Measurements from ENCODE around the gene SLC25A14. TPM values are rescaled to one million over a fixed set of nuclear protein-coding genes. Genes with fewer than 3 reads are reported as not detected.
"Not testable (repeated sequence)": the region's sequence is repeated elsewhere in the genome, so short reads cannot be mapped to it uniquely, and the experiment has no call there.

SLC25A14 gene
- total and polyA plus RNA-seq, 9 donors: 7.2 to 11.1 (median 9.7) TPM

DNA sequence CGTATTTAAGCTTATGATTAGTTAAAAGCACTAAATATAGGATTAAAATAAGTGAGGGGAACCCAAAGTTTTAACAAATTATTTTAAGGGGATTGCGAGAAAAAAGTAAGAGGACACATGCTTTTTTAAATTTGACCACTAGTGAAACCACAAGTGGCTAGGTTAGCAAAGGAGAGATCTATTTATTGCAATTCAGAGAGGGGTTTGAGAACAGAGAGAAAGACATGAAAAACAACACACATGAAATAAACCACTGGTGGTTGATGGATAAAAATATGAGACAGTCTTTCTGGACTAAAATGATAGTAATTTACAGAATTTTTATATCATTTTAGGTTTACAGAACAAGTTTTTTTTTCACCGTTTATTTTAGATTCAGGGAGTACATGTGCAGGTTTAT lies 11.8 kb downstream of the SLC25A14 start:
- no peak overlapping the region for H3K27ac ChIP-seq (ENCODE audit: low read length)
- no peak overlapping the region for H3K4me3 ChIP-seq (ENCODE audit: low read length)
- no peaks in the 10 kb centered on the region for H3K27me3 ChIP-seq (ENCODE audit: control insufficient read depth, insufficient read depth, low read length)
- H3K36me3 ChIP-seq (ENCODE audit: control insufficient read depth, insufficient read depth, low read length): no peaks in the 10 kb centered on the region
- no peaks in the 10 kb centered on the region for H3K4me1 ChIP-seq (ENCODE audit: control insufficient read depth, insufficient read depth, low read length)
- WGBS (ENCODE audit: insufficient coverage): no CpG with 5 or more reads among the region's 3 CpGs
- no peak for DNase-seq
- no peaks in the 10 kb centered on the region for H3K9me3 ChIP-seq (replicated peaks; ENCODE audit: control insufficient read depth, low read depth, low read length)

GRCh38 chrX:130352050-130352449 lies 12.3 kb downstream of the SLC25A14 start:
- DNase-seq; H3K4me3 ChIP-seq (ENCODE audit: low read length): not testable (repeated sequence)
- no CpG with 5 or more reads among the region's 1 CpG for WGBS (ENCODE audit: insufficient coverage)

GRCh38 chrX:130376077-130376476 lies 36.4 kb downstream of the SLC25A14 start:
- no peak overlapping the region for H3K4me3 ChIP-seq (ENCODE audit: low read length)
- H3K36me3 ChIP-seq (ENCODE audit: control insufficient read depth, insufficient read depth, low read length): no peaks in the 10 kb centered on the region
- peaks cover 2% of the 10 kb centered on the region for H3K27me3 ChIP-seq (ENCODE audit: control insufficient read depth, insufficient read depth, low read length)
- H3K4me1 ChIP-seq (ENCODE audit: control insufficient read depth, insufficient read depth, low read length): no peaks in the 10 kb centered on the region
- H3K27ac ChIP-seq (ENCODE audit: low read length): no peak overlapping the region
- H3K9me3 ChIP-seq (replicated peaks; ENCODE audit: control insufficient read depth, low read depth, low read length): no peaks in the 10 kb centered on the region
- DNase-seq: no peak

More at GRCh38 chrX:130352050-130352449, 12.3 kb downstream of the SLC25A14 start:
- not testable (repeated sequence) for H3K9me3 ChIP-seq (replicated peaks; ENCODE audit: control insufficient read depth, low read depth, low read length); H3K27me3 ChIP-seq (ENCODE audit: control insufficient read depth, insufficient read depth, low read length); H3K27ac ChIP-seq (ENCODE audit: low read length); H3K4me1 ChIP-seq (ENCODE audit: control insufficient read depth, insufficient read depth, low read length); H3K36me3 ChIP-seq (ENCODE audit: control insufficient read depth, insufficient read depth, low read length)

- DNase-seq: no peak
These were observed 38.4 kb downstream of the SLC25A14 start for GRCh38 chrX:130378024-130378669.

GRCh38 chrX:130385520-130385919 lies 45.8 kb downstream of the SLC25A14 start, which contains the start of gene GPR119:
TSS of gene GPR119 (minus strand) at chrX:130385674. CDS start at chrX:130385447, 227 bp downstream.
- no peak for DNase-seq
- Histone ChIP-seq H3K4me1 (ENCODE audit: control insufficient read depth, insufficient read depth, low read length) (no peaks in the 10 kb centered on the region), H3K4me3 (ENCODE audit: low read length) (no peak within 1 kb of the TSS), H3K27me3 (ENCODE audit: control insufficient read depth, insufficient read depth, low read length) (peaks cover 16% of the 10 kb centered on the region), H3K36me3 (ENCODE audit: control insufficient read depth, insufficient read depth, low read length) (no peaks in the 10 kb centered on the region), H3K9me3 (replicated peaks; ENCODE audit: control insufficient read depth, low read depth, low read length) (no peaks in the 10 kb centered on the region), H3K27ac (ENCODE audit: low read length) (no peak within 1 kb of the TSS)
- 72% methylated on average over 4 of the region's 4 CpGs for WGBS (ENCODE audit: insufficient coverage)

More at GRCh38 chrX:130378024-130378669, 38.4 kb downstream of the SLC25A14 start:
- H3K27ac ChIP-seq (ENCODE audit: low read length): no peak overlapping the region
- no peaks in the 10 kb centered on the region for H3K9me3 ChIP-seq (replicated peaks; ENCODE audit: control insufficient read depth, low read depth, low read length)
- WGBS (ENCODE audit: insufficient coverage): 17% methylated on average over 4 of the region's 5 CpGs
- H3K4me1 ChIP-seq (ENCODE audit: control insufficient read depth, insufficient read depth, low read length): no peaks in the 10 kb centered on the region
- H3K4me3 ChIP-seq (ENCODE audit: low read length): no peak overlapping the region
- H3K27me3 ChIP-seq (ENCODE audit: control insufficient read depth, insufficient read depth, low read length): peaks cover 5% of the 10 kb centered on the region
- no peaks in the 10 kb centered on the region for H3K36me3 ChIP-seq (ENCODE audit: control insufficient read depth, insufficient read depth, low read length)

DNA sequence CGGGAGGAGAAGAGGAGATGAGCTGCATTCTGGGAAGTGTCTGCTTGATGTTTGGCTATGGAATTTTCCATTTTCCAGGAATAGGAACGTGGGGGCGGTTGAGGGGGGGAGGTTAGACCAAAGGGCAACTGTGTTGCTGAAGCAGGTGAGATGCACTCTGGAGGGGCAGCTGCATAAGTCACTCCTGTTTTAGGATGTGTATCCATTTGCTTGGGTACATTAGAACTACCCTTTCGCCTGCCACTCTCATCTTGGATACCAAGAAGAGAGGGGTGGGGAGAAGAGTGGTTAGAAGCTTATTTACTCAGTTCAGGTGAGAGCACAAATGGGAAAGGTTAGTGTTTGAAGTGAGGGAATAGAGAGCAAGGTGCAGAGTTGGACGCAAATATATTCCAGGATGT lies 46.7 kb downstream of the SLC25A14 start:
- H3K9me3 ChIP-seq (replicated peaks; ENCODE audit: control insufficient read depth, low read depth, low read length): no peaks in the 10 kb centered on the region
- no peaks in the 10 kb centered on the region for H3K36me3 ChIP-seq (ENCODE audit: control insufficient read depth, insufficient read depth, low read length)
- no peaks in the 10 kb centered on the region for H3K4me1 ChIP-seq (ENCODE audit: control insufficient read depth, insufficient read depth, low read length)
- 51% methylated on average over 4 of the region's 5 CpGs for WGBS (ENCODE audit: insufficient coverage)
- H3K4me3 ChIP-seq (ENCODE audit: low read length): no peak overlapping the region
- DNase-seq: no peak
- H3K27ac ChIP-seq (ENCODE audit: low read length): no peak overlapping the region
- peaks cover 16% of the 10 kb centered on the region for H3K27me3 ChIP-seq (ENCODE audit: control insufficient read depth, insufficient read depth, low read length)

DNA sequence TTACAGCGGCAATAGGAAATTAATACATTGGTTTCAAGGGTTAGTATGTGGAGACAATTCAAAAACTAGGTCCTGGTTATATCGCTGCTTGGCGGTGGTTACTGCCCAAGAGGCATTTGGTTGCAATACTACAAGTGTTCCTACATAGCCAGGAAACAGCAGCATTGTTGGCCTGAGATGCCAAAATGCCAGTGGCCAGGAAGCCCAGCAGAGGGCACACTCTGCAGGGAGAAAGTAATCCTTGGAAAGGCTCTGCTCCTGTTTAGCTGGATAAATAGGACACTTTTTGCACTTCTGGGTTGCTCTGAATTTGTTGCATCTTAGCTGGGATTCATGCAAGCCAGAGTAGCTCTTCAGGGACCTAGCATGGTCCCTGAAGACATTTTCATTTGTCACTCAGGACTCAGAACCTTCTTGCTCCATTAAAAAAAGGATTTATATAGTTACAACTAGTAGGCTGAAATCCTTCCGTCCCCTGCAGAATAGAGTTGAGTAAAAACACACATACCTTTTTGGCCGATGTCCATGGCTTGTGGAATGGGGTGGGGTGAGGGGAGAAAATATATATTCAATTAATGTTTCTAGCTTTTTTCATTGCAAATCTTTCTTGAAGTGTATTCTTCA lies 53.8 kb downstream of the SLC25A14 start:
- WGBS (ENCODE audit: insufficient coverage): 3% methylated on average over 3 of the region's 5 CpGs
- no peaks in the 10 kb centered on the region for H3K4me1 ChIP-seq (ENCODE audit: control insufficient read depth, insufficient read depth, low read length)
- no peak overlapping the region for H3K4me3 ChIP-seq (ENCODE audit: low read length)
- H3K27ac ChIP-seq (ENCODE audit: low read length): no peak overlapping the region
- H3K36me3 ChIP-seq (ENCODE audit: control insufficient read depth, insufficient read depth, low read length): no peaks in the 10 kb centered on the region
- DNase-seq: peak; percentile 38
- H3K27me3 ChIP-seq (ENCODE audit: control insufficient read depth, insufficient read depth, low read length): peaks cover 27% of the 10 kb centered on the region
- no peaks in the 10 kb centered on the region for H3K9me3 ChIP-seq (replicated peaks; ENCODE audit: control insufficient read depth, low read depth, low read length)

DNA sequence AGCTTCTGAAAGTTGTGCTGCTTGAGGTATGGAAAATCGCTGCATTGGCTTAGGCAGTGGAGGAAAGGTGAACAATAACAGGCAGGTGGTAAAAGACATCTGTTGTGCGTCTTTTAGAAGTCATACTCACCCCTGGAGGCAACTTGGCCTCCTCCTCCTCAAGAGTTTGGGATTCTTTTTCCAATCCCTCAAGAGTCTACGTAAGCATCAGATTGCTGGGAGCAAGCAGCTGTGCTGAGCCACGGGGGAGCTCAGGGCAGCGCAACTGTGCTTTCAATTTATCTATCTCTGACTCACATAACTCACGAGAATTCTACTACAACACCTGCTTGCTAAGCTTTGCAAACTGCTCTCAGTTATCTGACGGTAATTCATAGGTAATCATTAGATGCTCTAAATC lies 55.6 kb downstream of the SLC25A14 start:
- Histone ChIP-seq H3K9me3 (replicated peaks; ENCODE audit: control insufficient read depth, low read depth, low read length) (no peaks in the 10 kb centered on the region), H3K27ac (ENCODE audit: low read length) (no peak overlapping the region), H3K4me3 (ENCODE audit: low read length) (no peak overlapping the region), H3K36me3 (ENCODE audit: control insufficient read depth, insufficient read depth, low read length) (no peaks in the 10 kb centered on the region), H3K27me3 (ENCODE audit: control insufficient read depth, insufficient read depth, low read length) (peaks cover 28% of the 10 kb centered on the region), H3K4me1 (ENCODE audit: control insufficient read depth, insufficient read depth, low read length) (no peaks in the 10 kb centered on the region)
- WGBS (ENCODE audit: insufficient coverage): 40% methylated on average over 4 of the region's 7 CpGs
- DNase-seq: no peak

DNA sequence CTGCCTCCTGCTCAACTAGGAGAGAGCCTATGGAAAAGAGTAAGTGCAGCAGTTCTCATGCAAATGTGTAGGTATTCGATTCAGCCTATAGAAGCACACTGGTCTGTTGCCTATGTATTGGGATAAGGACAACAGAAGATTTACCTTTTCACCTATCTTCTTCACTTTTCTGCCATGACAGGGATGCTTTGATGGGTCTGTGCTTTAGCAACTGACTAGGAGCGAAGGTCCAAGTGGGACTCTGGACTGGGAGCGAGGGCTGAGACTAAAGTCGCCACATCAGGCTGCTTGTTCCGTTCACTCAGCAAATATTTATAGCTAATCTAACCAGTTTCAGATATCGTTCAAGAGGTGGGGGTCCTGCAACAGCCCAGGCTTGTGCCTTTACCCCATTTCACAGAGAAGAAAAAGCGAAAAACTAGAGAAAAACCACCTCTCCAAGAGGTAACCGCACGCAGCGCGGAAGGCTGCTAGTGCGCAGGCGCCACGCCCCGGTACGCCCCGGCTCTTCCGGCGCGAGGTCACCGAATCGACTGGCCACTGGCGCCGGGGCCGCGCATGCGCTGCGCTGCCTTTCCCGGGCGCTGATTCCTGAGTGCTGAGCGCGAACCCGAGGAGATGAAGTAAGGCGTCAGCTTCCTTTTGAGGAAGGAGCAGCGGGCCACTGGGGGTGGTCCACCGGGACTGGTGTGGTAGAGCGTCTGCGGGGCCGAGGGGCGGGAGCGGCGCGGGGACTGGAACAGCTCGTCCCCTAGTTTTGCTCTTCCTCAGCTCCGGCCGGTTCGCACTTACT lies 61.9 kb downstream of the SLC25A14 start, which contains the start of gene RBMX2:
Gene RBMX2 (plus strand): TSS at position 573 of the 793 bp plus-strand sequence. CDS start 46 bp downstream, at position 619.
- DNase-seq: peak; percentile 88
- Histone ChIP-seq H3K9me3 (replicated peaks; ENCODE audit: control insufficient read depth, low read depth, low read length) (no peaks in the 10 kb centered on the region), H3K4me1 (ENCODE audit: control insufficient read depth, insufficient read depth, low read length) (peaks cover 2% of the 10 kb centered on the region), H3K36me3 (ENCODE audit: control insufficient read depth, insufficient read depth, low read length) (peaks cover 12% of the 10 kb centered on the region), H3K4me3 (ENCODE audit: low read length) (peak within 1 kb of the TSS; percentile 73), H3K27ac (ENCODE audit: low read length) (peak within 1 kb of the TSS; percentile 63), H3K27me3 (ENCODE audit: control insufficient read depth, insufficient read depth, low read length) (peaks cover 14% of the 10 kb centered on the region)
- WGBS (ENCODE audit: insufficient coverage): 41% methylated on average over 35 of the region's 47 CpGs

GRCh38 chrX:130402208-130402684 lies 62.5 kb downstream of the SLC25A14 start:
- Histone ChIP-seq H3K36me3 (ENCODE audit: control insufficient read depth, insufficient read depth, low read length) (peaks cover 12% of the 10 kb centered on the region), H3K27ac (ENCODE audit: low read length) (no peak overlapping the region), H3K9me3 (replicated peaks; ENCODE audit: control insufficient read depth, low read depth, low read length) (no peaks in the 10 kb centered on the region), H3K27me3 (ENCODE audit: control insufficient read depth, insufficient read depth, low read length) (peaks cover 12% of the 10 kb centered on the region), H3K4me3 (ENCODE audit: low read length) (peak overlapping the region; percentile 73), H3K4me1 (ENCODE audit: control insufficient read depth, insufficient read depth, low read length) (peaks cover 2% of the 10 kb centered on the region)
- WGBS (ENCODE audit: insufficient coverage): 20% methylated on average over 13 of the region's 13 CpGs
- DNase-seq: no peak

All from muscle of leg (tissue), 11 donors.